PFSK-1 (cell line): ENCODE data around the gene KLF8.

ENCODE experiments used
- FOXP2 ChIP-seq: optimal IDR thresholded peaks from 2 replicates; pipeline ENCODE3; 2011; ENCODE audit warnings: borderline replicate concordance, control low read depth, inconsistent platforms; ENCODE audit not compliant: insufficient read depth; ENCODE audit errors: extremely low read length, extremely low read depth
- POLR2AphosphoS5 ChIP-seq: IDR thresholded peaks from 2 replicates; pipeline ENCODE4 v1.6.1; 2012; ENCODE audit warnings: low read depth, mild to moderate bottlenecking, control low read depth, low read length, moderate library complexity
- REST ChIP-seq, 2 experiments: IDR thresholded peaks; 2 replicates each; pipeline versions ENCODE4 v1.6.1 to v1.8.0; 2011 to 2012; ENCODE audit warnings: low read depth in 2 of 2, low read length in 2 of 2, control low read depth in 1 of 2, inconsistent platforms in 1 of 2, mild to moderate bottlenecking in 1 of 2, moderate library complexity in 1 of 2; ENCODE audit not compliant: insufficient read depth in 1 of 2
- SIN3A ChIP-seq: IDR thresholded peaks from 2 replicates; pipeline ENCODE4 v1.6.1; 2012; ENCODE audit warnings: mild to moderate bottlenecking, low read length, moderate library complexity, borderline replicate concordance; ENCODE audit not compliant: insufficient read depth
- TAF1 ChIP-seq: IDR thresholded peaks from 2 replicates; pipeline ENCODE4 v1.6.1; 2012; ENCODE audit warnings: low read length, control low read depth, borderline replicate concordance; ENCODE audit not compliant: insufficient read depth

GRCh38 chrX:56222473-56223000 lies 9.6 kb upstream of the KLF8 start:
- TF ChIP-seq POLR2AphosphoS5 (no peak), TAF1 (no peak), REST (IDR thresholded peaks at IDR 0.05; ENCODE audit: insufficient read depth in 1 of 2, low read depth in 2 of 2, low read length in 2 of 2) (no peak), SIN3A (no peak), FOXP2 (no peak)
